HepG2 (cell line): ENCODE results near the gene GHR. TPM values are rescaled to one million over a fixed set of nuclear protein-coding genes. Genes with fewer than 3 reads are reported as not detected.

Experiments
- ATAC-seq: fragments of 200-7000 bp; cut with Tn5 transposase; 3 replicates; pipeline ENCODE4 v1.9.1; 2020; ENCODE audit warnings: mild to moderate bottlenecking, moderate library complexity
- BruUV-seq: library from RNA; stranded (reverse); fragments of 400-500 nt; replicated peaks from 2 replicates; lab custom pipeline; 2021; lab: Mats Ljungman, UMichigan
- CTCF ChIA-PET: fragments of 300-600 bp; formaldehyde crosslinking; extraction: SDS; loops from one replicate; lab custom pipeline; 2021; ENCODE audit warnings: low total read pairs, inconsistent platforms, low intra/inter-chr PET ratio; lab: Yijun Ruan, JAX
- POLR2A ChIA-PET: fragments of 350-600 bp; sonication (Branson Sonifier 250); formaldehyde crosslinking; loops from one replicate; lab custom pipeline; 2020; ENCODE audit warnings: antibody characterized with exemption, inconsistent platforms; lab: Yijun Ruan, JAX
- DNase-seq: peaks from one replicate; pipeline ENCODE4 v3.0.0-alpha.2; 2015; ENCODE audit warnings: low spot score
- FAIRE-seq: peaks from 3 replicates; lab custom pipeline; 2011; peaks lifted over from hg19 to GRCh38; lab: Jason Lieb, UNC
- H2AFZ ChIP-seq: one replicate; pipeline ENCODE4 v1.6.1; 2011; ENCODE audit warnings: low read length, inconsistent platforms
- H3K27ac ChIP-seq: fragments of 300-600 bp; 3 replicates; pipeline ENCODE4 v1.8.0; 2011; ENCODE audit warnings: mixed run types, mild to moderate bottlenecking, mixed read lengths, low read length, inconsistent platforms; ENCODE audit not compliant: insufficient read depth; ENCODE audit errors: extremely low read length
- H3K27me3 ChIP-seq, 2 experiments: fragments of 200-600 bp in 1 of 2; 2 replicates in 1 of 2; 3 replicates in 1 of 2; pipeline versions ENCODE4 v1.6.0 to v1.8.0; 2011; ENCODE audit warnings: low read length in 2 of 2, mild to moderate bottlenecking in 2 of 2, moderate library complexity in 2 of 2, inconsistent platforms in 1 of 2; ENCODE audit not compliant: insufficient read depth in 2 of 2, control insufficient read depth in 1 of 2
- H3K36me3 ChIP-seq, 2 experiments: fragments of 200-600 bp in 1 of 2; replicated peaks in 1 of 2; 2 replicates in 1 of 2; 3 replicates in 1 of 2; pipeline versions ENCODE4 v1.5.1 to v1.8.0; 2011; ENCODE audit warnings: low read length in 2 of 2, inconsistent platforms in 1 of 2; ENCODE audit not compliant: insufficient read depth in 2 of 2, control insufficient read depth in 1 of 2
- H3K4me1 ChIP-seq: 2 replicates; pipeline ENCODE4 v1.5.1; 2012; ENCODE audit warnings: low read length, inconsistent platforms; ENCODE audit not compliant: insufficient read depth
- H3K4me2 ChIP-seq: 2 replicates; pipeline ENCODE4 v1.6.0; 2011; ENCODE audit warnings: low read depth, low read length, inconsistent platforms
- H3K4me3 ChIP-seq, 3 experiments: fragments of 200-600 bp in 1 of 3; sonication (generic), shearing (Covaris generic) in 1 of 3; replicated peaks in 1 of 3; 2 replicates each; pipeline ENCODE4 v1.5.1; 2011 to 2016; ENCODE audit warnings: low read length in 3 of 3, inconsistent platforms in 2 of 3, low read depth in 2 of 3, mild to moderate bottlenecking in 2 of 3, control low read depth in 1 of 3, mixed read lengths in 1 of 3; ENCODE audit not compliant: insufficient read depth in 1 of 3
- H3K79me2 ChIP-seq: one replicate; pipeline ENCODE4 v1.6.1; 2011; ENCODE audit warnings: low read length, inconsistent platforms; ENCODE audit not compliant: insufficient read depth
- H3K9ac ChIP-seq: 2 replicates; pipeline ENCODE4 v1.6.0; 2011; ENCODE audit warnings: mild to moderate bottlenecking, low read depth, low read length, inconsistent platforms; ENCODE audit not compliant: insufficient read depth
- H3K9me3 ChIP-seq: 2 replicates; pipeline ENCODE4 v1.5.1; 2012; ENCODE audit warnings: mild to moderate bottlenecking, low read length
- H4K20me1 ChIP-seq: 2 replicates; pipeline ENCODE4 v1.6.0; 2011; ENCODE audit warnings: inconsistent platforms, mild to moderate bottlenecking, low read length, moderate library complexity; ENCODE audit not compliant: insufficient read depth
- HHEX ChIP-seq: IDR thresholded peaks from 2 replicates; pipeline ENCODE4 v1.6.1; 2016; ENCODE audit warnings: control low read depth
- NR3C1 ChIP-seq: sonication (generic); formaldehyde crosslinking; IDR thresholded peaks from 2 replicates; pipeline ENCODE4 v1.4.0; 2020; ENCODE audit warnings: missing genetic modification reagents
- PAF1 ChIP-seq: IDR thresholded peaks from 2 replicates; pipeline ENCODE4 v1.6.1; 2016; ENCODE audit warnings: missing genetic modification reagents, missing compliant biosample characterization
- POLR2G ChIP-seq: fragments of 200-400 bp; formaldehyde crosslinking; IDR thresholded peaks from 2 replicates; pipeline ENCODE4 v1.6.1; 2018; ENCODE audit warnings: mild to moderate bottlenecking, low read depth, low read length, moderate library complexity
- RELA ChIP-seq: sonication (generic); formaldehyde crosslinking; IDR thresholded peaks from 2 replicates; pipeline ENCODE4 v1.4.0; 2020; ENCODE audit warnings: missing genetic modification reagents
- SMAD1 ChIP-seq: sonication (generic); formaldehyde crosslinking; IDR thresholded peaks from 2 replicates; pipeline ENCODE4 v1.4.0; 2020; ENCODE audit warnings: missing genetic modification reagents, low read depth, mild to moderate bottlenecking, borderline replicate concordance
- ZMYM3 ChIP-seq: sonication (generic); formaldehyde crosslinking; IDR thresholded peaks from 2 replicates; pipeline ENCODE4 v1.5.1; 2020; ENCODE audit warnings: mild to moderate bottlenecking, missing genetic modification reagents
- ZNF776 ChIP-seq: sonication (generic); formaldehyde crosslinking; IDR thresholded peaks from 2 replicates; pipeline ENCODE4 v1.4.0; 2020; ENCODE audit warnings: mild to moderate bottlenecking, missing genetic modification reagents
- ZNF883 ChIP-seq: sonication (generic); formaldehyde crosslinking; IDR thresholded peaks from 2 replicates; pipeline ENCODE4 v1.5.1; 2020; ENCODE audit warnings: mild to moderate bottlenecking, missing genetic modification reagents; ENCODE audit errors: not compliant biosample characterization
- WGBS: methylation state at CpG from one replicate; pipeline ENCODE4 v1.1.6; 2017; ENCODE audit warnings: low lambda C conversion rate; 5-methylcytosine and 5-hydroxymethylcytosine counted together
- in situ Hi-C: cut with HindIII; loops from 2 replicates; pipeline ENCODE4 v1.10.0; 2017; ENCODE audit warnings: low pct_unique_long_range_greater_than_20kb; ENCODE audit not compliant: extremely low pct_ligation_motif_present
- intact Hi-C: fragments of 100-400 bp; cut with micrococcal nuclease; formaldehyde crosslinking; loops from one replicate; pipeline ENCODE4 v1.10.0; 2022; ENCODE audit not compliant: unreplicated experiment
- polyA plus RNA-seq, 8 experiments: library from polyadenylated mRNA; depleted of rRNA in 3 of 8; stranded (reverse) in 7 of 8; unstranded in 1 of 8; fragments of >200 nt; fragmentation: Illumina TruSeq in 4 of 8; extraction: Trizol in 4 of 8; gene quantifications; 2 replicates each; pipeline versions ENCODE4 v1.2.1 to v1.2.3, GENCODE V29; 2011 to 2016; ENCODE audit warnings: low read depth in 4 of 8, missing spikeins in 1 of 8, mixed read lengths in 1 of 8; ENCODE audit not compliant: insufficient read depth in 1 of 8
- total RNA-seq, 5 experiments: library from RNA; depleted of rRNA; stranded (reverse); fragments of >200 nt; fragmentation: Illumina TruSeq; extraction: Trizol; gene quantifications; 2 replicates each; pipeline ENCODE4 v1.2.3, GENCODE V29; 2016; ENCODE audit warnings: low read depth in 1 of 5
- TF ChIP-seq, protein P1 (sequence below): sonication (generic); formaldehyde crosslinking; IDR thresholded peaks from 2 replicates; pipeline ENCODE4 v1.5.0; 2020; ENCODE audit warnings: mild to moderate bottlenecking, missing genetic modification reagents
- TF ChIP-seq, protein P2 (sequence below): sonication (generic); formaldehyde crosslinking; IDR thresholded peaks from 2 replicates; pipeline ENCODE4 v1.4.0; 2020; ENCODE audit warnings: mild to moderate bottlenecking, missing genetic modification reagents, borderline replicate concordance
- TF ChIP-seq, protein P3 (sequence below): sonication (generic); formaldehyde crosslinking; IDR thresholded peaks from 2 replicates; pipeline ENCODE4 v1.9.0; 2021; ENCODE audit warnings: missing genetic modification reagents, borderline replicate concordance
- TF ChIP-seq, protein P4 (sequence below): sonication (generic); formaldehyde crosslinking; IDR thresholded peaks from 2 replicates; pipeline ENCODE4 v1.4.0; 2020; ENCODE audit warnings: low read depth, mild to moderate bottlenecking, missing genetic modification reagents

Gene GHR
- total and polyA plus RNA-seq, 2 of the 13 experiments (the other 11 are each of a cell fraction or from before 2014, with no cell fraction given) = 0.07 TPM; not detected in 1

DNA sequence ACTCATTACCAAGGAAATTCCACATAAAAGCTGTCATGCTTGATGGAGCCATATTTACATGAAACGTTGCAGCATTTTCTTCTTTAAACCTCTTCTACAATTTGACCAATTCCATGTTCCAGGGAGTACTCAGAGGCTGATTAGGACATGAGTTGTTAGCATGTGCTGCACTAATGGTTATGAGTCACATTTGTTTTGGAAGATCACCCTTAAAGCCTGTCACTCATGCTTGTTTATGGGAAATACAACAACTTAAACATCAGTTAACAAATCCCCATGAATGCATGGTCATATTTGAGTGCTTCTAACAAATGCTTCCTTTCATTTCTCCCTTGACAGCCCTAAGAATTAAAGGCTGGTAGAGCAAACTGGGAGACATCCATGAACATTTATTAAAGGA is 156.1 kb downstream of the GHR start:
- Histone ChIP-seq H3K79me2 (no peaks in the 10 kb centered on the region), H2AFZ (no peak overlapping the region), H3K27me3 (no peaks in the 10 kb centered on the region), H3K36me3 (no peaks in the 10 kb centered on the region), H4K20me1 (no peaks in the 10 kb centered on the region), H3K9me3 (no peaks in the 10 kb centered on the region), H3K9ac (no peak overlapping the region), H3K4me2 (no peak overlapping the region), H3K4me1 (no peaks in the 10 kb centered on the region), H3K27ac (no peak overlapping the region), H3K4me3 (no peak overlapping the region)
- FAIRE-seq (no peak), DNase-seq (no peak), ATAC-seq (no peak)
- no TSS peak for BruUV-seq
- 0% methylated on average over 1 of the region's 1 CpG for WGBS
- CTCF ChIA-PET = no interaction called here
- POLR2A ChIA-PET = no interaction called here
- in situ Hi-C loops (loop anchor here (25.0 kb wide), 1 partner anchor 717 kb away; the partner anchor contains the start of gene OXCT1), intact Hi-C loops (no loop called here)
- TF ChIP-seq ZNF883 (CRISPR knock-in tag) (no peak), PAF1 (CRISPR knock-in tag) (no peak), SMAD1 (CRISPR knock-in tag) (no peak), RELA (CRISPR knock-in tag) (no peak), ZNF776 (CRISPR knock-in tag) (no peak), ZMYM3 (CRISPR knock-in tag) (no peak), NR3C1 (CRISPR knock-in tag) (no peak), POLR2G (no peak), HHEX (CRISPR knock-in tag) (no peak)
- TF ChIP-seq, protein P1, sequence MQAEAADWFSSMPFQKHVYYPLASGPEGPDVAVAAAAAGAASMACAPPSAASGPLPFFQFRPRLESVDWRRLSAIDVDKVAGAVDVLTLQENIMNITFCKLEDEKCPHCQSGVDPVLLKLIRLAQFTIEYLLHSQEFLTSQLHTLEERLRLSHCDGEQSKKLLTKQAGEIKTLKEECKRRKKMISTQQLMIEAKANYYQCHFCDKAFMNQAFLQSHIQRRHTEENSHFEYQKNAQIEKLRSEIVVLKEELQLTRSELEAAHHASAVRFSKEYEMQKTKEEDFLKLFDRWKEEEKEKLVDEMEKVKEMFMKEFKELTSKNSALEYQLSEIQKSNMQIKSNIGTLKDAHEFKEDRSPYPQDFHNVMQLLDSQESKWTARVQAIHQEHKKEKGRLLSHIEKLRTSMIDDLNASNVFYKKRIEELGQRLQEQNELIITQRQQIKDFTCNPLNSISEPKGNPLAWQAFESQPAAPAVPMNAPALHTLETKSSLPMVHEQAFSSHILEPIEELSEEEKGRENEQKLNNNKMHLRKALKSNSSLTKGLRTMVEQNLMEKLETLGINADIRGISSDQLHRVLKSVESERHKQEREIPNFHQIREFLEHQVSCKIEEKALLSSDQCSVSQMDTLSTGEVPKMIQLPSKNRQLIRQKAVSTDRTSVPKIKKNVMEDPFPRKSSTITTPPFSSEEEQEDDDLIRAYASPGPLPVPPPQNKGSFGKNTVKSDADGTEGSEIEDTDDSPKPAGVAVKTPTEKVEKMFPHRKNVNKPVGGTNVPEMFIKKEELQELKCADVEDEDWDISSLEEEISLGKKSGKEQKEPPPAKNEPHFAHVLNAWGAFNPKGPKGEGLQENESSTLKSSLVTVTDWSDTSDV (CRISPR knock-in tag) = no peak
- TF ChIP-seq, protein P2, sequence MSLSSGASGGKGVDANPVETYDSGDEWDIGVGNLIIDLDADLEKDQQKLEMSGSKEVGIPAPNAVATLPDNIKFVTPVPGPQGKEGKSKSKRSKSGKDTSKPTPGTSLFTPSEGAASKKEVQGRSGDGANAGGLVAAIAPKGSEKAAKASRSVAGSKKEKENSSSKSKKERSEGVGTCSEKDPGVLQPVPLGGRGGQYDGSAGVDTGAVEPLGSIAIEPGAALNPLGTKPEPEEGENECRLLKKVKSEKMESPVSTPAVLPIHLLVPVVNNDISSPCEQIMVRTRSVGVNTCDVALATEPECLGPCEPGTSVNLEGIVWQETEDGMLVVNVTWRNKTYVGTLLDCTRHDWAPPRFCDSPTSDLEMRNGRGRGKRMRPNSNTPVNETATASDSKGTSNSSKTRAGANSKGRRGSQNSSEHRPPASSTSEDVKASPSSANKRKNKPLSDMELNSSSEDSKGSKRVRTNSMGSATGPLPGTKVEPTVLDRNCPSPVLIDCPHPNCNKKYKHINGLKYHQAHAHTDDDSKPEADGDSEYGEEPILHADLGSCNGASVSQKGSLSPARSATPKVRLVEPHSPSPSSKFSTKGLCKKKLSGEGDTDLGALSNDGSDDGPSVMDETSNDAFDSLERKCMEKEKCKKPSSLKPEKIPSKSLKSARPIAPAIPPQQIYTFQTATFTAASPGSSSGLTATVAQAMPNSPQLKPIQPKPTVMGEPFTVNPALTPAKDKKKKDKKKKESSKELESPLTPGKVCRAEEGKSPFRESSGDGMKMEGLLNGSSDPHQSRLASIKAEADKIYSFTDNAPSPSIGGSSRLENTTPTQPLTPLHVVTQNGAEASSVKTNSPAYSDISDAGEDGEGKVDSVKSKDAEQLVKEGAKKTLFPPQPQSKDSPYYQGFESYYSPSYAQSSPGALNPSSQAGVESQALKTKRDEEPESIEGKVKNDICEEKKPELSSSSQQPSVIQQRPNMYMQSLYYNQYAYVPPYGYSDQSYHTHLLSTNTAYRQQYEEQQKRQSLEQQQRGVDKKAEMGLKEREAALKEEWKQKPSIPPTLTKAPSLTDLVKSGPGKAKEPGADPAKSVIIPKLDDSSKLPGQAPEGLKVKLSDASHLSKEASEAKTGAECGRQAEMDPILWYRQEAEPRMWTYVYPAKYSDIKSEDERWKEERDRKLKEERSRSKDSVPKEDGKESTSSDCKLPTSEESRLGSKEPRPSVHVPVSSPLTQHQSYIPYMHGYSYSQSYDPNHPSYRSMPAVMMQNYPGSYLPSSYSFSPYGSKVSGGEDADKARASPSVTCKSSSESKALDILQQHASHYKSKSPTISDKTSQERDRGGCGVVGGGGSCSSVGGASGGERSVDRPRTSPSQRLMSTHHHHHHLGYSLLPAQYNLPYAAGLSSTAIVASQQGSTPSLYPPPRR = no peak
- TF ChIP-seq, protein P3, sequence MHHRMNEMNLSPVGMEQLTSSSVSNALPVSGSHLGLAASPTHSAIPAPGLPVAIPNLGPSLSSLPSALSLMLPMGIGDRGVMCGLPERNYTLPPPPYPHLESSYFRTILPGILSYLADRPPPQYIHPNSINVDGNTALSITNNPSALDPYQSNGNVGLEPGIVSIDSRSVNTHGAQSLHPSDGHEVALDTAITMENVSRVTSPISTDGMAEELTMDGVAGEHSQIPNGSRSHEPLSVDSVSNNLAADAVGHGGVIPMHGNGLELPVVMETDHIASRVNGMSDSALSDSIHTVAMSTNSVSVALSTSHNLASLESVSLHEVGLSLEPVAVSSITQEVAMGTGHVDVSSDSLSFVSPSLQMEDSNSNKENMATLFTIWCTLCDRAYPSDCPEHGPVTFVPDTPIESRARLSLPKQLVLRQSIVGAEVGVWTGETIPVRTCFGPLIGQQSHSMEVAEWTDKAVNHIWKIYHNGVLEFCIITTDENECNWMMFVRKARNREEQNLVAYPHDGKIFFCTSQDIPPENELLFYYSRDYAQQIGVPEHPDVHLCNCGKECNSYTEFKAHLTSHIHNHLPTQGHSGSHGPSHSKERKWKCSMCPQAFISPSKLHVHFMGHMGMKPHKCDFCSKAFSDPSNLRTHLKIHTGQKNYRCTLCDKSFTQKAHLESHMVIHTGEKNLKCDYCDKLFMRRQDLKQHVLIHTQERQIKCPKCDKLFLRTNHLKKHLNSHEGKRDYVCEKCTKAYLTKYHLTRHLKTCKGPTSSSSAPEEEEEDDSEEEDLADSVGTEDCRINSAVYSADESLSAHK (CRISPR knock-in tag) = no peak
- TF ChIP-seq, protein P4, sequence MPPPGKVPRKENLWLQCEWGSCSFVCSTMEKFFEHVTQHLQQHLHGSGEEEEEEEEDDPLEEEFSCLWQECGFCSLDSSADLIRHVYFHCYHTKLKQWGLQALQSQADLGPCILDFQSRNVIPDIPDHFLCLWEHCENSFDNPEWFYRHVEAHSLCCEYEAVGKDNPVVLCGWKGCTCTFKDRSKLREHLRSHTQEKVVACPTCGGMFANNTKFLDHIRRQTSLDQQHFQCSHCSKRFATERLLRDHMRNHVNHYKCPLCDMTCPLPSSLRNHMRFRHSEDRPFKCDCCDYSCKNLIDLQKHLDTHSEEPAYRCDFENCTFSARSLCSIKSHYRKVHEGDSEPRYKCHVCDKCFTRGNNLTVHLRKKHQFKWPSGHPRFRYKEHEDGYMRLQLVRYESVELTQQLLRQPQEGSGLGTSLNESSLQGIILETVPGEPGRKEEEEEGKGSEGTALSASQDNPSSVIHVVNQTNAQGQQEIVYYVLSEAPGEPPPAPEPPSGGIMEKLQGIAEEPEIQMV (CRISPR knock-in tag) = no peak
